Gastroesophageal sphincter (tissue), 4 donors: ENCODE results near the gene RELL1. TPM values are rescaled to one million over a fixed set of nuclear protein-coding genes. Genes with fewer than 3 reads are reported as not detected.

ENCODE experiments used
- ATAC-seq: fragments of 150-250 bp; one replicate; pipeline ENCODE4 v1.9.1; 2016; ENCODE audit warnings: mild to moderate bottlenecking, moderate library complexity
- H3K27ac ChIP-seq, 4 donors: fragments of 200-600 bp; sonication (generic) in 3 of 4; 1 replicate in 3 of 4; 2 replicates in 1 of 4; pipeline ENCODE4 v1.5.1; 2016 to 2019
- H3K27me3 ChIP-seq: fragments of 200-600 bp; sonication (generic); one replicate; pipeline ENCODE4 v1.5.1; 2019
- H3K36me3 ChIP-seq, 2 donors: fragments of 200-600 bp; sonication (generic); one replicate each; pipeline ENCODE4 v1.5.1; 2019; ENCODE audit warnings: control low read depth in 1 of 2
- H3K4me1 ChIP-seq, 3 donors: fragments of 200-600 bp; sonication (generic); 1 replicate in 2 of 3; 2 replicates in 1 of 3; pipeline ENCODE4 v1.5.1; 2016 to 2019; ENCODE audit warnings: control low read depth in 2 of 3
- H3K4me3 ChIP-seq, 2 donors: fragments of 200-600 bp; sonication (generic); one replicate each; pipeline ENCODE4 v1.5.1; 2019; ENCODE audit warnings: mild to moderate bottlenecking in 1 of 2, moderate library complexity in 1 of 2
- H3K9me3 ChIP-seq, 3 donors: fragments of 200-600 bp; sonication (generic); one replicate each; pipeline ENCODE4 v1.5.1; 2017 to 2019; ENCODE audit warnings: control low read depth in 2 of 3
- CTCF ChIP-seq, 4 experiments: fragments of 200-600 bp in 2 of 4; fragments of 450-650 bp in 2 of 4; sonication (generic) in 1 of 4; IDR thresholded peaks; one replicate each; pipeline ENCODE4 v1.5.1; 2017 to 2019; ENCODE audit warnings: antibody characterized with exemption in 4 of 4, mild to moderate bottlenecking in 2 of 4, moderate library complexity in 2 of 4
- EP300 ChIP-seq: sonication (generic); formaldehyde crosslinking; IDR thresholded peaks from one replicate; pipeline ENCODE4 v1.6.1; 2017; ENCODE audit warnings: antibody characterized with exemption, mild to moderate bottlenecking
- POLR2A ChIP-seq, 2 donors: fragments of 450-650 bp; IDR thresholded peaks; one replicate each; pipeline ENCODE4 v1.6.1; 2017; ENCODE audit warnings: antibody characterized with exemption in 2 of 2, mild to moderate bottlenecking in 2 of 2, moderate library complexity in 1 of 2
- POLR2AphosphoS5 ChIP-seq: sonication (generic); formaldehyde crosslinking; IDR thresholded peaks from one replicate; pipeline ENCODE4 v1.6.1; 2017; ENCODE audit warnings: antibody characterized with exemption
- WGBS, 2 donors: methylation state at CpG; one replicate each; pipeline ENCODE4 v1.1.5; 2018; ENCODE audit warnings: low coverage in 1 of 2; 5-methylcytosine and 5-hydroxymethylcytosine counted together
- total RNA-seq, 4 donors: library from RNA; depleted of rRNA; stranded (reverse); fragments of >200 nt; gene quantifications; one replicate each; pipeline ENCODE4 v1.1.0, GENCODE V29; 2016

The RELL1 gene
- total RNA-seq, 4 donors from 2014 or later: 61.0 to 96.7 (median 69.3) TPM

GRCh38 chr4:37644962-37645361, 41.2 kb downstream of the RELL1 start:
- TF ChIP-seq EP300: no peak
- Histone ChIP-seq H3K4me1 (peaks cover 0 to 17% (median 0%) of the 10 kb centered on the region in 3 donors), H3K27ac (no peak overlapping the region), H3K4me3 (no peak overlapping the region), H3K36me3 (peaks cover 0 to 48% of the 10 kb centered on the region in 2 donors), H3K9me3 (no peaks in the 10 kb centered on the region), H3K27me3 (no peaks in the 10 kb centered on the region)
- ATAC-seq: no peak
- WGBS, 2 donors: 75 to 78% methylated on average over 7 to 9 of the region's 9 CpGs

- TF ChIP-seq POLR2AphosphoS5 (peak; percentile 17), POLR2A (IDR thresholded peaks at IDR 0.05) (no peak), EP300 (no peak), CTCF (IDR thresholded peaks at IDR 0.05) (no peak)
- peaks cover 0 to 8% (median 0%) of the 10 kb centered on the region in 3 donors for H3K4me1 ChIP-seq
- no peak overlapping the region for H3K4me3 ChIP-seq
- H3K27me3 ChIP-seq: no peaks in the 10 kb centered on the region
- peak; percentile 31 for ATAC-seq
- WGBS, 2 donors: 61 to 72% methylated on average over 4 to 10 of the region's 11 CpGs
- H3K27ac ChIP-seq: peak overlapping the region in 1 of 4 donors; percentile 28
- no peaks in the 10 kb centered on the region for H3K9me3 ChIP-seq
- peaks cover 0 to 38% of the 10 kb centered on the region in 2 donors for H3K36me3 ChIP-seq
Measured at GRCh38 chr4:37641886-37642849, 44.0 kb downstream of the RELL1 start.

- no peak for TF ChIP-seq POLR2AphosphoS5
- TF ChIP-seq CTCF (IDR thresholded peaks at IDR 0.05): no peak
- no peak for TF ChIP-seq EP300
- TF ChIP-seq POLR2A (IDR thresholded peaks at IDR 0.05): no peak
- Histone ChIP-seq H3K36me3 (peaks cover 0 to 37% of the 10 kb centered on the region in 2 donors), H3K27me3 (no peaks in the 10 kb centered on the region), H3K9me3 (no peaks in the 10 kb centered on the region), H3K4me3 (no peak overlapping the region), H3K27ac (peak overlapping the region in 1 of 4 donors; percentile 28), H3K4me1 (peaks cover 0 to 8% (median 0%) of the 10 kb centered on the region in 3 donors)
- ATAC-seq: no peak
- 82 to 87% methylated on average over 3 of the region's 3 CpGs for WGBS, 2 donors
Measured at GRCh38 chr4:37641352-37641751, 44.8 kb downstream of the RELL1 start.

GRCh38 chr4:37639551-37640285, 46.5 kb downstream of the RELL1 start:
- TF ChIP-seq POLR2AphosphoS5 (no peak), EP300 (no peak), POLR2A (IDR thresholded peaks at IDR 0.05) (no peak), CTCF (IDR thresholded peaks at IDR 0.05) (no peak)
- no peak for ATAC-seq
- 44 to 54% methylated on average over 2 to 4 of the region's 4 CpGs for WGBS, 2 donors
- Histone ChIP-seq H3K27me3 (no peaks in the 10 kb centered on the region), H3K36me3 (peaks cover 0 to 28% of the 10 kb centered on the region in 2 donors), H3K9me3 (no peaks in the 10 kb centered on the region), H3K4me3 (no peak overlapping the region), H3K27ac (no peak overlapping the region), H3K4me1 (peaks cover 0 to 8% (median 0%) of the 10 kb centered on the region in 3 donors)

- peaks cover 0 to 56% of the 10 kb centered on the region in 2 donors for H3K36me3 ChIP-seq
- no peak for ATAC-seq
- no peak overlapping the region for H3K4me3 ChIP-seq
- no peak for TF ChIP-seq CTCF (IDR thresholded peaks at IDR 0.05)
- no peak for TF ChIP-seq POLR2A (IDR thresholded peaks at IDR 0.05)
- TF ChIP-seq POLR2AphosphoS5: no peak
- no peak for TF ChIP-seq EP300
- no peaks in the 10 kb centered on the region for H3K9me3 ChIP-seq
- H3K27ac ChIP-seq: no peak overlapping the region
- peaks cover 0 to 17% (median 0%) of the 10 kb centered on the region in 3 donors for H3K4me1 ChIP-seq
- no peaks in the 10 kb centered on the region for H3K27me3 ChIP-seq
- WGBS, 2 donors: 94 to 98% methylated on average over 5 of the region's 6 CpGs
Measured at GRCh38 chr4:37635155-37635554, 51.0 kb downstream of the RELL1 start.
